ENCODE measurements around the gene ABCG5.

GRCh38 chr2:43798300-43798699 is 40.3 kb downstream of the ABCG5 start:
- TF ChIP-seq SUZ12 (IDR thresholded peaks at IDR 0.05; ENCODE audit: extremely low read depth, insufficient read depth, insufficient read length) (no peak), YY1 (IDR thresholded peaks at IDR 0.05; ENCODE audit: insufficient read depth, insufficient read length) (no peak)

Measured in NT2/D1 (cell line).